ENCODE measurements around the gene NINL.

DNA sequence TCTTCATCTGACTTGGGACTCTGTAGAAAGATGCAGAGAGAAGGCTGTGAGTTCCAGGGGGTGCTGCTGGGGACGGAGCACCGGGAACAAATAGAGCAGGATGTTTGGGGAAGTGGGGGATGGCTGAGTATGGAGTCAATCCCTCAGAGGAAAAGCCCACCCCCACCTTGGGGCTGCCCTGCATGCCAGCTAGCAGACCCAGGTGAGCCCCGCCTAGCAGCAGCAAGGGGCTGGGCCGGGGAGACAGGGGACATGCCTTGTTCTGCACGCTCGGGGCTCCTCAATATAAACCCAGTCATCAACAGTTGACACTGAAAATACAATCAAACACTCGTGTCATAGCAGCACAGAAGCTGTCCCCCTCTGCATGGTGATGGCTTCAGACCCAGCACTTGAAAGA lies 74.6 kb downstream of the NINL start:
- TF ChIP-seq, protein P1, sequence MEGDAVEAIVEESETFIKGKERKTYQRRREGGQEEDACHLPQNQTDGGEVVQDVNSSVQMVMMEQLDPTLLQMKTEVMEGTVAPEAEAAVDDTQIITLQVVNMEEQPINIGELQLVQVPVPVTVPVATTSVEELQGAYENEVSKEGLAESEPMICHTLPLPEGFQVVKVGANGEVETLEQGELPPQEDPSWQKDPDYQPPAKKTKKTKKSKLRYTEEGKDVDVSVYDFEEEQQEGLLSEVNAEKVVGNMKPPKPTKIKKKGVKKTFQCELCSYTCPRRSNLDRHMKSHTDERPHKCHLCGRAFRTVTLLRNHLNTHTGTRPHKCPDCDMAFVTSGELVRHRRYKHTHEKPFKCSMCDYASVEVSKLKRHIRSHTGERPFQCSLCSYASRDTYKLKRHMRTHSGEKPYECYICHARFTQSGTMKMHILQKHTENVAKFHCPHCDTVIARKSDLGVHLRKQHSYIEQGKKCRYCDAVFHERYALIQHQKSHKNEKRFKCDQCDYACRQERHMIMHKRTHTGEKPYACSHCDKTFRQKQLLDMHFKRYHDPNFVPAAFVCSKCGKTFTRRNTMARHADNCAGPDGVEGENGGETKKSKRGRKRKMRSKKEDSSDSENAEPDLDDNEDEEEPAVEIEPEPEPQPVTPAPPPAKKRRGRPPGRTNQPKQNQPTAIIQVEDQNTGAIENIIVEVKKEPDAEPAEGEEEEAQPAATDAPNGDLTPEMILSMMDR (IDR thresholded peaks at IDR 0.05), result no peak
- TF ChIP-seq POLR2A (IDR thresholded peaks at IDR 0.05), result no peak
